Suppressor macrophage treated with lipopolysaccharide for 1 hour (primary cell): Measurements from ENCODE around the gene UBE2D2.

Experiments
- DNase-seq, 3 donors: peaks; one replicate each; pipeline ENCODE4 v3.0.0-alpha.2; 2020 to 2022

UBE2D2 gene

GRCh38 chr5:139636207-139636792 lies 75.2 kb downstream of the UBE2D2 start:
- peak in 1 of 3 donors; percentile 13 for DNase-seq

DNA sequence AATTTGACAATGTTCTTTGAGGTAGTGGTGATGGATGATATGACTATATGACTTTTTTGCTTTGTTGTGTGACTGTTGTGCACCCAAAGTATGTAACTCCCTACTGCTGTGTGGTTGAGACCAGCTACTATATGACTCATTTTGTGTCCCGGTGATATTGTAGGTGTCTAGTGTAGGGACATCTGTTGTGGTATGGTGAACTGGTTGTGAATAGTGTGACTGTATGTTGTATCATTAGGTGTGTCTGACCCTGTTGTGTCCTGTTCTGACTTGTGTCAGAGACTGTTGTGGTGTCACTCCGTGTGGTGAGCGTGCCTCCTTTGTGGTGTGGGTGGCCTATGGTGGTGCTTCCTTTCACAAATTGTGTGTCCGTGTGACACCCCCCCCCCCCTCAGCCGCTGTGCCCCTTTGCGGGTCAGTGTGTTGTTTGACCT lies 75.9 kb downstream of the UBE2D2 start:
- DNase-seq: peak in 1 of 3 donors; percentile 17

GRCh38 chr5:139637438-139638089 lies 76.4 kb downstream of the UBE2D2 start:
- peak; percentile 81 to 89 (median 83) for DNase-seq

GRCh38 chr5:139638090-139638735 lies 77.1 kb downstream of the UBE2D2 start:
- DNase-seq: peak; percentile 66 to 82 (median 75)

GRCh38 chr5:139638736-139639618 lies 77.8 kb downstream of the UBE2D2 start:
- no peak for DNase-seq

DNA sequence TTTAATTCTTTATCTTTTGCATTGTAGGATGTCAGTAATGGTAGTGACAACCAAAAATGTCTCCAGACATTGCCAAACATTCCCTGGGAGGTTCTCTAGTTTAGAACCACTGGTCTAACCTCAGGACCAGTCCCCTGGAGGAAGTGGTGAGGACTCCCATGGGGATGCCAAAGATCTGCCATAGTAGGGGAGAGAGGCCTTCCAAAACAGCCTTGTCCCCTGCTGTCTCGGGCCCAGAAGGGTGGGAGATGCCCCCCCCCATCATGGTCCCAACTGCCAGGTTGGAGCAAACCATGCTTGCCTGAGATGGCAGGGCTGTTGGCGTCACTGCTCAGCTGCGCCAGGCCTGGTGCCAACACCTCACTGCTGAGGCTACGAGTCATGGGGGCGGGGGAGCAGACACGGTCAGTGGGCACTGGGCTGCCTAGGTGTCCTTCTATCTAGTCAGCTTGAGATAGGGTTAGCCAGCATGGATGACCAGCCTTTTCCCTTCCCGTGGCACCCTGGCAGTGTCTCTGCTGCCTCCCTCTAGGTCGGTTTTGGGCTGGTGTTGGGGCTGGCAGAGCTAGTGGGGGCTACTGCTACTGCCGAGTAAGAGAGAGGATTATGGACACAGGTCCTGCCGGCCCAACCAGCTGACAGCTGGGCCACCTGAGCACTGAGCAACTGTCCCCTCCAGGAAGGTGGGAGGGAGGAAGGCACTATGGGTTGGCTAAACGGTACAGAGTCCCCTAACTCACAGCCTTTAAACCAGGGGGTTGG lies 78.7 kb downstream of the UBE2D2 start:
- no peak for DNase-seq

DNA sequence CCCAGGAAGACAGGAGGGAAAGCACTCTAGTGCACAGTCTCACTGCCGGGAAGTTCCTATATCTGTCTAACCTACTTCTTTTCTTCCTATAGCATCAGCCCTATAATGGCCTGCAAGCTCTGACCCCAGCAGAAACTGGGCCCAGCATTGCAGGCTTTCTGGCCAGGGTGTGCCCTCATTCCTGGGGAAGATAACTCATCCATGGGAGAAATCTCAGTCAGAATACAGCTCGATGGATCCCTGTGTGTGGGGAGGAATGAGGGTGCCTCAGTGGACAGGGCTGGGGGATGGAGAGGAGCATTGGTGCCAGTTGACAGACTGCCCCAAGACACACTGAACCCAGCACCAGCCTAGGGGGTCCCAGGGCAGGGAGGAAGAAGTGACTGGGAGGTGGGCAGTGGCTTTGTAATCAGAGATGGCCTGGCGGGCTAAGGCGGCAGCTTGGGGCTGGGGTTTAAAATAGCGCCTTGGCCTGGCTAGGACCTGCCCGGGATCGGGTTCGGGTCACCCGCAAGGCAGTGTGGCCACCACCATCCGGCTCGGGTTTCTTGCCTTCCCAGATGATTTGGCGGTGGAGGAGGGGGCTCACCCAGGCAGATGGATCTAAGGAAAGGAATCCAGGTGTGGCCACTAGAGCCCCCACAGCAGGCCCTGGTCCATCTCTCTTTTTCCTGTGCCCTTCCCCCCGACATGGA lies 79.4 kb downstream of the UBE2D2 start:
- no peak for DNase-seq

GRCh38 chr5:139641116-139642080 lies 80.3 kb downstream of the UBE2D2 start:
- no peak for DNase-seq

DNA sequence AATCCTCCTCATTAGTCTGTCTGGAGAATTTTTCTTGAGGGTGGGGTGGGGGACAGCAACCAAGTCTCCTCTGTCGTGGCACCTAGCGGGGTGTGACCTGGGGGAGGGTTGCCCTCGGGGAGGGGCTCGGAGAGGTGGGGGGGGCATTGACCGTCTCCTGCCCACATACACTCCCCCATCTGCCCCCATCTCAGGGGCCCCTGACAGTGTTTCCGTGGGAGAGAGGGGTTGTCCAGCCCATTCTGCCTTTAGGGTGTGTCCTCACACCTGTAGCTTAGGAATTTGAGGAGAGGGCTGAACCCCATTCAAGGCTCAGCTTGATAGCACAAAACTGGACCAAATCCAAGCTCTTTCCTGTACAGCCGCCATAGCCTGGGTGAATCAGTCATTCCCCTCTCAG lies 81.1 kb downstream of the UBE2D2 start:
- no peak for DNase-seq

- DNase-seq: no peak
Observed at GRCh38 chr5:139642891-139643871, 82.0 kb downstream of the UBE2D2 start.

- DNase-seq: no peak
Observed at GRCh38 chr5:139644001-139644456, 82.9 kb downstream of the UBE2D2 start.

DNA sequence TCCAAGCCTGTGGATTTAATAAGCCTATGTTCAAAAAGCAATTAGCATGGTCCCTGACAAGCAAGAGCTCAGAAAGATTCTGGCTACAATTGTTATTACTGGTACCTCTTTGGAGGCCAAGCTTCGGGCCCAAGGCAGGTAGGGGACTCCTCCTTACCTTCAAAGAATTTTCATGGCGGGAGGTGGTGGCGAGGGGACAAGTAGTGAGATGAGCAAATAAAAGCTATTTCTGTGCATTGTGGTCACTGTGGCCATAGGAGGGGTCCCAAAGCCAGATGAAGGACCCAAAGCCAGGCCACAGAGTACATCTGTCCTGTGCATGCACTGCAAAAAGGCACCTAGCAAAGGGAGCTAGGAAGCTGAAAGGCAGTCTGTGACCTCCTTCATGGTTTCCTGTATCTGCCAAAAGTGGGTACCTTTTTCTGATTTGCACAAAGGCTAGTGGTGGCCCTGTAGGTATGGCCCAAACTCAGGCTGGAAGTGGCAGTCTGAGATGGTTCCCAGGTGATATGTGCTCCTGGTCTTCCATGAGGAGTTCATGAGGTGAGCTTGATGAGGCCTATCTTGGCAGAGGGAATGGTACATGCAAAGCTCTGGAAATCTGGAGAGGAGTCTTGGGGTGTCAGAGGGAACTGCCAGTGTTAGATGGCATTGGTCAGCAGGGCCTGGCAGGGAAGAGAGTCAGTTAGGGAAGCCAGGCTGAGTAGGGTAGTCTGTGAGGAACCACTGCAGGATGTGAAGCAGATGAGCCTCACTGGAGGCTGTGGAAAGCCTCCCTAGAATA lies 83.7 kb downstream of the UBE2D2 start:
- DNase-seq: peak in 2 of 3 donors; percentile 39 to 44

DNA sequence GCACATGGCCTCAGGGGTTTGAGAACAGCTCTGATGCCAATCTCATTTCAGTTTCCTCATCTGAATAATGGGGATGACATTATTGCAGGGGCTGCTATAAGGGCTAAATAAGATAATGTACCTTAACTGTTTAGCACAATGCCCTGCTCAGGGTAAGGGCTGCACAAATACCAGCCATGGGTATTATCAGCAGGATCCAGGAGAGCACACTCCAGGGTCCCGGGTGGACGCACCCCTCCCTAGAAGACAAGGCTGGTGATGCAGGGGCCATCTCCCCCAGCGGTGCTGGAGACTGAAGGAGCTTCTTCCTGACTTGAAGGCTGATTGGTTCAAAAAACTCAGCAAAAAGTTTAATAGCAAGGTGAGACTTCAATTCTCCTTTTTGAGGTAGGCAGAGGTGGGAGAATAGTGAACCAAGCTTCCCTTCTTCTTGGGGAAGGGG lies 84.3 kb downstream of the UBE2D2 start:
- no peak for DNase-seq

GRCh38 chr5:139646111-139646510 lies 85.0 kb downstream of the UBE2D2 start:
- DNase-seq: no peak

DNA sequence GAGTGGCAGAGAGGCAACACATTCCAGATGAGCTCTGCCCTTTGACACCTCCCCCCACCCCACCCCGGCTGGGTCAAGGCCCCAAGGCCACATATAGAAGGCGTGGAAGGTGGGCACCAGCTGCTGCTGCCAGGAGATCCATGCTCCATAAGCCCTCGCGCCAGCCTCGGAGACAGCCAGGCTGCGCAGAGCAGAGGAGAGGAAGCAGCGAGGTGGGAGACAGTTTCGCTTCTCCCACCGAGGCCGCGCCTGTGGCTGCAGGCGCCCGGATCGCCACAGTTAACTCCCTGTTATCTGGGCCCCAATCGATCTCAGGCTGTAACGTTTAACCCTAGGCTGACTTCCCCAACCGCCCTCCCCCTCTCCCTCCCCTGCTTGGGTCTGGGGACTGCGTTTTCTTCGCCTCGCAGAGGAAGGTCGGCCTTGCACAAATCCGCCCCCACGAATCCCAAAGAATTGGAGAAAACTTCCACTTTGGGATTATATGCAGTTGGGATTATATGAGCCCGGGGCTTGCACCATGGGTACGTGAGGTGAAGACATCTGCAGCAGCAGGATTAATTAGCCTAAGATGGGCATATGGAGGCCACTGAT lies 85.9 kb downstream of the UBE2D2 start:
- peak; percentile 71 to 85 (median 72) for DNase-seq

DNA sequence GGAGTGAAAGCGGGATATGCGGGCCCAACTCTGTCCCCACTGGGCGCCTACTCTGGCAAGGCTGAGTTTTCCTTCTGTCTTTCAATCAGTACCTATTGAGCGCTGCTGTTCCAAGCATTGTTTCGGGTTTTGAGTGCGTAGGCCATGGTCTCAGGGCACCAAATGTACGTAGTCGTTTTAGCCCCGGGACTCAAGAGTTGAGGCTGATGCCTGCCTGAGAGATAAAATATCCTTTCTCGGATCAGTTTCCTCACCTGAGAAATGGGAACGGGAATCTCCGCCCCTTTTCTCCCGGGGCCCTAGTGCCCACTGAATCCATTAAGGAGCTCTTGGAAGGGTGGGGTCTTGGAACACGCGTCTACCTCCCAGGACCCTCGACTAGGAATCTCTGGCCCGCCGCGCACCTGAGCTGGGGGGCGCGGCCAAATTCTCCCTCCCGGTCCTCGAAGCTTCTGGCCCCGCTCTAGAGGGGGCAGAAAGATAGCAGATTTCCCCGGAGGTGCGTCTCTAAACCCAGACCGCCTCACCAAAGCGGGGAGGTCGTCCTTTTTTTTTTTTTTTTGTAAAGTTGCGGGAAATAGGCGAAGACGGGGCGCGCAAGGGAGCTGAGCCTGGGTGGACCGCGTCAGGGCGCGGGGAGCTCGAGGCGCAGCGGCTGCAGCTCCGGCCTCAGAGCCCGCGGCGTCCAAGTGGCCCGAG lies 86.5 kb downstream of the UBE2D2 start:
- no peak for DNase-seq
